GM12874 (cell line): Measurements from ENCODE around the gene AUH.

Experiments
- TF ChIP-seq, protein P1 (sequence below): IDR thresholded peaks from 2 replicates; pipeline ENCODE4 v1.5.1; 2011; ENCODE audit warnings: low read depth, mild to moderate bottlenecking, control low read depth, low read length, moderate library complexity; ENCODE audit not compliant: insufficient read depth

AUH gene

GRCh38 chr9:91271156-91271555, 90.6 kb downstream of the AUH start:
- TF ChIP-seq, protein P1, sequence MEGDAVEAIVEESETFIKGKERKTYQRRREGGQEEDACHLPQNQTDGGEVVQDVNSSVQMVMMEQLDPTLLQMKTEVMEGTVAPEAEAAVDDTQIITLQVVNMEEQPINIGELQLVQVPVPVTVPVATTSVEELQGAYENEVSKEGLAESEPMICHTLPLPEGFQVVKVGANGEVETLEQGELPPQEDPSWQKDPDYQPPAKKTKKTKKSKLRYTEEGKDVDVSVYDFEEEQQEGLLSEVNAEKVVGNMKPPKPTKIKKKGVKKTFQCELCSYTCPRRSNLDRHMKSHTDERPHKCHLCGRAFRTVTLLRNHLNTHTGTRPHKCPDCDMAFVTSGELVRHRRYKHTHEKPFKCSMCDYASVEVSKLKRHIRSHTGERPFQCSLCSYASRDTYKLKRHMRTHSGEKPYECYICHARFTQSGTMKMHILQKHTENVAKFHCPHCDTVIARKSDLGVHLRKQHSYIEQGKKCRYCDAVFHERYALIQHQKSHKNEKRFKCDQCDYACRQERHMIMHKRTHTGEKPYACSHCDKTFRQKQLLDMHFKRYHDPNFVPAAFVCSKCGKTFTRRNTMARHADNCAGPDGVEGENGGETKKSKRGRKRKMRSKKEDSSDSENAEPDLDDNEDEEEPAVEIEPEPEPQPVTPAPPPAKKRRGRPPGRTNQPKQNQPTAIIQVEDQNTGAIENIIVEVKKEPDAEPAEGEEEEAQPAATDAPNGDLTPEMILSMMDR = no peak

DNA sequence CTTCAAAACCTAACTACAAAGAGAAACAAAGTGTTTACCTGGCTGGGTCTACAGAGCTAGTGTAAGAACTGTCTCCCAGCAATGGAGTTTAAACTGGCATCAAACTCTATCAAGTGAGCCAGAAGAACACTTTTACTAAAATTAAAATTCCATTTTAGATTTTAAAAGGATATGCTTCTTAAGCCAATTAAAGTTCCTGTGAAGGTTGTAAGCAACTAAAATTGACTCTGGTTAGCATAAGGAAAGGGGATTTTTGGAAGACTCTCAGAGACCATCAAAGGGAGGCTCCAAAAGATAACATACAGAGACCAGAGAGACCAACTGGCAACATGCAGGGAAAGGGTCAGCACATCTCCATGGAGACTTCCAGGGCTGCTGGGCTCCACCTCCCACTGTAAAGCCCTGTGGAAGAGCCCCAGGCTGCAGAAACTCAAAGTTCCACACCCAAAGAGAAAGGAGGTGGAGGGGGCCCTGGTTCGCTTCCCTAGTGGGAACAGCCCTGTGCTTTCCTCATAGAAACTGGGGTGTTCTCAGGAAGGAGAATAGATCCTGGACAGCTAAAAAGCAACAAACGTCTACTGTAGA, 91.7 kb downstream of the AUH start:
- TF ChIP-seq, protein P1 = no peak

GRCh38 chr9:91266448-91266847, 95.3 kb downstream of the AUH start:
- TF ChIP-seq, protein P1 = no peak

DNA sequence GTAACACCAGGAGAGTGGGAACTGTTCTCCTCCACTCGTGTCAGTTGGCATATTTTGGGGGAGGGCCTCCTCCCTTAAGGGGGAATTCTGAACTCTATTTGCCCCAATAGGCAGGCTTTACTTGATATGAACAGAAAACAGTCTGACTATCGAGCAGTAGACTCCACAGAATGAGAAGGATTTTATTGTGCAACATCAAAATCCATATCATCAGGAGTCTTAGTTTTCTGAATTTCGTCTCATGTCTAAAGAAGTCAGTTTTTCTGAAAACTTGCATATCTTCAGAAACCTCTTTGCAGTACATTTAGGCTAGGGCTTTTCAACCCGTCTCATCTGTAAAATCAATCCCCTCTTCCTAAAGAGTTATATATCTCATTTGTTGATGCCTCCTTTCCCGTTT, 96.2 kb downstream of the AUH start:
- TF ChIP-seq, protein P1 = no peak

DNA sequence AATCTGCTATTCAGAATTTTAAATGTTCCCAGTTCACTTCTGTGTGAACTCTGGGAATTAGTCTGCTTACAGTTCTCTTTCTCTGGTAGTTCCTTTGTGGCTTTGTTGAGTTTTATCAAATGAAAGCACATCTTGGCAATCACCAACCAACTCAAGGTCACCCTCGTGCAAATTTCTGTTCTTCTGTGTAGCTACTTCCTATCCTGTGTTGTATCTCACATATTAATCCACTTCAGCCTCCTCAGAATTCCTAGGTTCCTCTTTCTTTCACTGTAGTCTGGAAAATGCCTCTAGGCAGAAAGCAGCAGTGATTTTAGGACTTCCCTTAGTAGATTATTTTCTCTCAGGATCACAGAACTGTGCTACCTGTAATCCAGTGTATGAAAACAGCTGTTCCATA, 100.3 kb downstream of the AUH start:
- TF ChIP-seq, protein P1 = no peak

DNA sequence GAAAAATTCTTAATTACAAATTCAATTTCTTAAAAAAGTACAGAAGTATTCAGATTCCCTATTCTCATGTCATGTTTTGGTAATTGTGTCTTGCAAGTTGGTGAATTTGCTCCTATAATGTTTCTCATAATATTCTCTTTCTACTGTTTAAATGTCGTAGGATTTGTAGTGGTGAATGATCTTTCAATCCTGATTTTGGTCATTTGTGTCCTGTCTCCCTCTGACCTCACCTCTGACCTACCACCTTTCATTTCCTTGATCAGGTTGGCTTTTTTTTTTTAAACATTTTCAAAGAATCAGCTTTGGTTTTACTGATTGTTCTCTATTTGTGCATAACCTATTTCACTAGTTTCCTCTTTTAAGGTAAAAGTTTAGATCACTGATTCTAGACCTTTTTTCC, 102.6 kb downstream of the AUH start:
- TF ChIP-seq, protein P1 = no peak

DNA sequence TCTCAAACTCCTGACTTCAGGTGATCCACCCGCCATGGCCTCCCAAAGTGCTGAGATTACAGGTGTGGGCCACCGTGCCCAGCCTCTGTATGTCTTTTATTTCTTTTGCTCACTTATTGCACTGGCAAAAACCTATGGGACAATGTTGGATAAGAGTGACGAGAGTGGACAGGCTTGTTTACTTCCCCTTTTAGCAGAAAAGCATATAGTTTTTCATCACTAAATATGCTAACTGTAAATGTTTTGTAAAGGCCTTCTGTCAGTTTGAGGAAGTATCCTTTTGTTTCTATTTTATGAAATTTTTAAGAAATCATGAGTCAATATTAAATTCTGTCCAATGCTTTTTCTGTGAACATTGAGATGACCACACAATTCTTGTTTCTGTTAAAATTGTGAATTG, 103.3 kb downstream of the AUH start:
- TF ChIP-seq, protein P1 = no peak
